HT-29 (cell line): Measurements from ENCODE around the gene MTHFD1L. TPM values are rescaled to one million over a fixed set of nuclear protein-coding genes. Genes with fewer than 3 reads are reported as not detected.
A peak's percentile ranks its signal among the peaks of the same experiment; 100 is the strongest.

Experiments
- DNase-seq: peaks from one replicate; pipeline ENCODE4 v3.0.0-alpha.2; 2015; ENCODE audit warnings: low spot score
- total RNA-seq: library from RNA; depleted of rRNA; stranded (reverse); fragments of >200 nt; shearing (Covaris generic); gene quantifications from 2 replicates; pipeline ENCODE4 v1.2.3, GENCODE V29; 2014

The MTHFD1L gene
- total RNA-seq, 1 experiment from 2014 or later, result 14.7 TPM

DNA sequence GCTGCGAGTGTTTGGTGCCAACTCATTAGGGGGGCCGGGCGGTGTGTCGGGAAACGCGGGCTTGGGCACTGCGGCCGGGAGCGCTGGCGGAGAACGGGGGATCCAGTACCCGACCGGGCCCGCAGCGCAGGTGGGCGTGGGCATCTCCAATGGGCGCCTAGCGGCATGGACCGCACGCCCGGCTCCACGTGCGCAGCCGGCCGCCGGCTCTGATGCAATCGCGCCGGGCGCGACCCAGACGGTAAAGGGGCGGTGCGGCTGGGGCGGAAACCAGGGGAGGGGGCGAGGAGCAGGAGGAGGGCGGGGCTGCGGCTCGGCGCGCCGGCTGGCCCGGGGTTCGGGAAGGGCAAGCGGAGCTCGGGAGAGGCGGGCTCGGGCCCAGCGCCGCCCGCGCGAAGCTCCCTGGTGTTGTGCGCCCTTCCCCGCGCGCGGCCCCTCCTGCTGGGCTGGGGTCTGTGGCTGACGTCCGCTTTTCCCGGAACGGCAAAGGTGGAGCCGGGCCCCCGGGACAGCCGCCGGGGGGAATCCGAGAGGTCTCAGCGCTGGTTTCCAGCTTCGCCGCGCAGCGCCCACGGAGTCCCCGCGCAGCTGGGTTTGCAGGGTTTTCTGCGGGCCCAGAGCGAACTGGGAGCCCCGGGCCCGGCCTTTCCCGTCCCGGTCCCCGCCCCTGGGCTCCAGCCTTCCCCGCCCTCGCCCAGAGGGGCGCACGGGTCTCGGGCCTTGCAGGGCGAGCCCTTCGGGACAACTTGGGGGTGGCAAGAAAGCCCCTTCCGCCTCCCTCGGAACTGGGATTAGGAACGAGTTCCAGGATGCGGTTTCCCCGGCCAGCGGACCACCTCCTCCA lies 867 bp downstream of the MTHFD1L start:
- peak; percentile 68 for DNase-seq

DNA sequence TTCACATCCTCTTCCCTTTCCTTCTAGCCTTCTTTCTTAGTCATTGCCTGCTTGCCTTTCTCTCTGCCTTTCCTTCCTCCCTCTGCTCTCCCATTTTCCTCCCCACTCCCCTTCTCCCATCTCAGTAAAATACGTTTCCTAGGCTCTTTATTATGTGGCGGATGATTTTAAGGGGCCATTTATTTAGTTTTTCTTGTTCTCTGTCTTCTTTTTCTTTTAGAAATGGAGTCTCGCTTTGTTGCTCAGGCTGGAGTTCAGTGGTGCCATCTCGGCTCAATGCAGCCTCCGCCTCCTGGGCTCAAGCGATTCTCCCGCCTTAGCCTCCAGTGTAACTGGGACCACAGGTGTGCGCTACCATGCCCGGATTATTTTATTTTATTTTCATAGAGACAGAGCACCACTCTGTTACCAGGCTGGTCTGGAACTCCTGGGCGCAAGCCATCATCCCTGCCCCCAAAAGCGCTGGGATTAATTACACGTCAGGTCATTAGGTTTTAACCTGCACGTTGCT lies 1.5 kb downstream of the MTHFD1L start:
- DNase-seq, result no peak

DNA sequence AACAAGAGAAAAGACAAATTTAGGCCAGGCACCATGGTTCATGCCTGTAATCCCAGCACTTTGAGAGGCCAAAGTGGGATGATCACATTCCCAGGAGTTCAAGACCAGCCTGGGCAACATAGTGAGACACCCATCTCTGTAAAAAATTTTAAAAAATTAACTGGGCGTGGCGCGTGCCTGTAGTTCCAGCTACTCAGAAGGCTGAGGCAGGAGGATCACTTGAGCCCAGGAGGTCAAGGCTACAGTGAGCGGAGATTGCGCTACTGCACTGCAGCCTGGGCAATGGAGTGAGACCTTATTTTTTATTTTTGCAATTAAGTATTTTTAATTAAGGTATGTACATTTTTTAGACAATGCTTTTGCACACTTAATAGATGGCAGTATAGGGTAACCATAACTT lies 3.3 kb downstream of the MTHFD1L start:
- no peak for DNase-seq

DNA sequence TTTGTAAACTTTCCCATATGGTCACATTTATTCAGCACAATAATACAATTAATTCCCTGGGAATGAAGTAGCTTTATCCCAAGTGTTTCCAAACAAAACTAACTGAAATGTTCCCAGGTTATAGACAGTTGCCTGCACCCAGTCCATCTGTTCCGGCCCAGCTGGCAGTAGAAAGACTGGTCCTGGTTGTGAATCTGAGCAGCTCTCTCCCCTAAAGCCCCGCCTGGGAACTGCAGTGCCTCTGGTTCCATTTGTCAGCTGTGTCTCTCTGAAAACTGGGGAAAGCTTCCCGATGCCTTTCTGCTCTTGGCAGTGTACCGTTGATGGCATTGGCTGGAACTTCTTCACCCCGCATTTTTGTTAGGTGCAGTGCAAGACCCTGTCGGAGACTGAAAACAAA lies 8.7 kb downstream of the MTHFD1L start:
- no peak for DNase-seq

DNA sequence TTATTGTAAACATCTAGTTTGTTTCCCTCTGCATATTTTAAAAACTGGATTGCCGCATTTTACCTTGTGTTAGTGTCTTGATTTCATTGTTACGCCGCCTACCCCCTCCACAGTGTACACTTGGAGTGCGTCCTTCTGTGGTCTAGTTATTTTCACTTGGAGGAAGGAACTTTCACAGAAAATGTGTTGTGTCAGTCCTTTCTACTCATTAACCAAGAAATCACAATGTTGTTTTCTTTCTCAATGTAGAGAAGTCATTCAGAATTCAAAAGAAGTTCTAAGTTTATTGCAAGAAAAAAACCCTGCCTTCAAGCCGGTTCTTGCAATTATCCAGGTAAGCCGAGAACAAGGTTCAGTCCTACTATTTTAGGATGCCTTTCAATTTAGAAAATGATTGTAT lies 10.3 kb downstream of the MTHFD1L start:
- DNase-seq, result no peak

DNA sequence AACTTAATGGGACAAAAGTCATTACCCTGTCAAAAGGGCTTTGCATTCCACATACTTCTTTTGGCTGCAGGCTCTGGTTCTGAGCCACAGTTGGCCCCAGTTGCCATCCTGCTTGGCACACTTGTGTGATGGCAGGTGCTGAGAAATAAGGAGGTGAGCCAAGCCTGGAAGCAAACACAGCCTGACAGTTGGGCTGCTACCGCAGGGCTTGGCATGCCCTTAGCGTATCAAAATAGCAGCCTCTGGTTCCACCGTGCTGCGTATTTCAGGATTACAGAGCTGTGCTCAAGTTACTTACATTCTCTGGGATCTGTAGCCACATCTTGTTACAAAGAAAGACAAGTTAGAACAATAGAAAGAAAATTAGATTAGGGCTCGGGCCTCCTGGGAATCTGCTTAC lies 11.1 kb downstream of the MTHFD1L start:
- DNase-seq, result no peak

DNA sequence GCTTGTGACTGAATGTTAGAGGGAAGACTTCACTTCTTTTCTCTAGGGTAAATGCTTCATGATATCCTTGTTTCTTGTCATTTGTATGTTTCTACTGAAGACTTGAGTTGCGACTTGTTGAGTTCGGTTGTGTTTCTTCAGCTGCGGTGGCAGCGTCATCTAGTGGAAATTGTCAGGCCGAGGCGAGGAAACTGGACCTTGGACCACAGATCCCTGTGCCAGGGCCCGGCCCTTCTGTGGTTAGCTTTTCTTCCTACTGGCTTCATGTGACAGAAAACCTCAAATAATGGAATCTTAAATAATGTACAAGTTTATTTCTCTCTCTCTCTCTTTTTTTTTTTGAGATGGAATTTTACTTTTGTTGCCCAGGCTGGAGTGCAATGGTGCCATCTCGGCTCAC lies 12.4 kb downstream of the MTHFD1L start:
- DNase-seq, result peak; percentile 54

DNA sequence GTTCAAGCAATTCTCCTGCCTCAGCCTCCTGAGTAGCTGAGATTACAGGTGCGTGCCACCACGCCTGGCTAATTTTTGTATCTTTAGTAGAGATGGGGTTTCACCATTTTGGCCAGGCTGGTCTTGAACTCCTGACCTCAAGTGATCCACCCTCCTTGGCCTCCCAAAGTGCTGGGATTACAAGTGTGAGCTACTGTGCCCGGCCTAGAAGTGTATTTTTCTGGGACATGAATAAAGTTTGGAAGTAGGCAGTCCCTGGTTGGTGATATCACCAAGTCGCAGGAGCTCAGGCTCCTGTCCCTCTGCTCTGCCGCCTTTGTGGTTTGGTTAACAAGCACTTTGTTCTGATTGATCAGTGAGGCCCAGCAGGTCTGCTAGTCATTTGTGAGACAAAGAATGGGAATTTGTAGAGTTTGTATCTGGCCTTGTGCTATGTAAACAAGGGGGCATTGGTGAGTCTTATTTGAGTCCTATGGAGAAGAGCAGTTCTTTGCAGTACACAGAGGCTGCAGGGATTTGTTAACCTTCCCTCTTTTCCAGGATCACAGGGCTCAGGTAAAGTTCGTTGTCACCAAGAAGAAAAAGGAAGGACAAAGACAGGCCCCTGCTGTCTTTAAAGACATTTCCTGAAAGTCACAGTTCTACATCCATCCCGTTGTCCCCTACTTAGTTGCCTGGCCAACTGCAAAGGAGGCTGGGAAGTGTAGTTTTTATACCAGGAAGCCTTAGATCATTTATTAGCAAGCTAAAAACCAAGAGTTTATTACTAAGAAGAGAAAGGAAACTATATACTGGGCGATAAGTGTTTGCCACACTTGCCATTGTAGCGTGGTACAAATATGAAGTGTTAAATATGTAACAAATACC lies 13.1 kb downstream of the MTHFD1L start:
- DNase-seq, result no peak

DNA sequence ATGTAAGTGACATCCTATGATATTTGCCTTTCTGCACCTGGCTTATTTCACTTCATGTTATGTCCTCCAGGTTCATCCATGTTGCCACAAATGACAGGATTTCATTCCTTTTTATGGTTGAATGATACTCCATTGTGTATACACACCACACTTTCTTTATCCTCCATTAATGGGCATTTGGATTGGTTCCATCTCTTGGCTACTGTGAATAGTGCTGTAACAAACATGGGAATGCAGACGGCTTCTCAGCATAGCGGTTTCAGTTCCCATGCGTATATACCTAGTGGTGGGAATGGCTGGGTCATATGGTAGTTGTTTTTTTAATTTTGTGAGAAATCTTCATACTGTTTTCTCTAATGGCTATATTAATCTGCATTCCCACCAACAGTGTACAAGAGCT lies 14.8 kb downstream of the MTHFD1L start:
- DNase-seq, result no peak

DNA sequence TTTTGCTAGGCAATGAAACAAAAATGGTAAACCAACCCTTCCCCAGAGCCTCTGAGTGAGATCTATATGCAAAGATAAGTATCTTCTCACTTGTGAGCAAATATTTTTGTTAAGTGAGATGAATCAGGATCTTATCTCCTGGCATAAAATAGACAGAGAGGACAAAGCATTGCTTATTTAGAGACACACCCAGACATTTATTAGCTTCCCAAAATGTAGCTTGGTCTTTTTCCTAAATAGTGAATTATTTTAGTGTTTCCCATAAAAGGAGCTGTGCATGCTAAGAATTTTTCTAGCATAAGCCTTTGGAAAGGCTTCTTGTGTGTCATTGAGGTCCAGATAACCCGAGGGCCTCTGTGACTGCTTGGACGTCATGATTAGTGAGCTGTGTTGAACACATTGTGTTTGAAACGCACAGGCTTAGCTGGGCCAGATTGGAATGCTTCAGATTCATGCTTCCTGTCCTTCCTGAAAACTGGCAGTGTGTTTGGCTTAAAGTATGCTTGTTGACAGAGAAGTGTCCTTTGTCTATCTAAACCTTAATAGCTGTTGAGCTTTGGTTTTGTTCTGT lies 16.5 kb downstream of the MTHFD1L start:
- no peak for DNase-seq

DNA sequence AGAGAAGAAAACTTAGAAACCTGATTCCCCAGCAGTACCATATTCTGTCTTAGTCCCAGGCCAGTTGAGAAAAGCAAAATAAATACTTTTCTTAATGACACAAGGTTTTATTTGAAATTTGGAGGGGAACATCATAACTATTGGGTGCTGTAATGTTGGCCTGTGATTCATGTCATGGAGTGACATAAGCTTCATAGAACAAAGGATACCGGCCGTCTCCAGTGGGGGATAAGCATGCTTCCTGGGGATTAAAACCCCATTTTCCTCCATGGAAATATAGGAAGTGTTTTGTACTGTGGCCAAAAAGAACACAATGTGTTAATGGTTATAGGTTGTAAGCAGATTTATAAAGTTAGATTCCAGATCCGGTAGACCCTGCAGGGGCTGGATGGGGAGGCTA lies 18.0 kb downstream of the MTHFD1L start:
- DNase-seq, result no peak

DNA sequence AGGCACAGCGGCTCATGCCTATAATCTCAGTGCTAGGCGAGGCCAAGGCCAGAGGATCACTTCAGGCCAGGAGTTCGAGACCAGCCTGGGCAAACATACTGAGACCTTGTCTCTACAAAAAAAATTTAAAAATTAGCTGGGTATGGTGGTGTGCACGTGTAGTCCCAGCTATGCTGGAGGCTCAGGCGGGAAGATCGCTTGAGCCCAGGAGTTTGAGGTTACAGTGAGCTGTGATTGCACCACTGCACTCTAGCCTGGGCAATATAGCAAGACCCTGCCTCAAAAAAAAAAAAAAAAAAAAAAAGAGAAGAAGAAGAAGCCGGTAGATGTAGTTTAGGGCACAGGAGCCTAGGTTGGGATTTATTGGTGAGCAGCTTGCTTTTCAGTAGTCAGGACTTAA lies 20.7 kb downstream of the MTHFD1L start:
- DNase-seq, result no peak

DNA sequence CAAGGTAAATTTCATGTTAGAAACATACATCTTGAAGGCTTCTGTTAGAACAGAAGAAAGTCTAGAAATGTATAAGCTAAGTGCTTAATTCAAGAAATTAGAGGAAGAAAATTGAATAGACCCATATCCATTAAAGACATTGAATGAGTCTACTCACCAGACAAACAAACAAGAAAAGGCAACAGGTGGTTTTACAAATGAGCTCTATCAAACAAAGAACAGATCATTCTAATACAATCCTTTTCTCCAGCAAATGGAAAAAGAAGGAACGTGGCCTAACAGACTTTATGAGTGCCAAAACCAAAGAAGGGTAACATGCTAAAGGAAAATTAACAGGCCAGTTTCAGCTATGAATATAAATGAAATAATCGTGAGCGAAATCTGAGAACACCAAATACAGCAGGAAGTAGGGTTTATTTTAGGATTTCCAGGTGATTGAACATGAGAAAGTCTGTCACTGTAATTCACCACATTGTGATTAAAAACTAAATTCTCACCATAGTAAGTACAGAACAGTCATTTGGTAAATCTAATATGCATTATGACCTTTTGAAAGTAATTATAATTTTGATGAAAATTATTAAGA lies 22.6 kb downstream of the MTHFD1L start:
- no peak for DNase-seq

DNA sequence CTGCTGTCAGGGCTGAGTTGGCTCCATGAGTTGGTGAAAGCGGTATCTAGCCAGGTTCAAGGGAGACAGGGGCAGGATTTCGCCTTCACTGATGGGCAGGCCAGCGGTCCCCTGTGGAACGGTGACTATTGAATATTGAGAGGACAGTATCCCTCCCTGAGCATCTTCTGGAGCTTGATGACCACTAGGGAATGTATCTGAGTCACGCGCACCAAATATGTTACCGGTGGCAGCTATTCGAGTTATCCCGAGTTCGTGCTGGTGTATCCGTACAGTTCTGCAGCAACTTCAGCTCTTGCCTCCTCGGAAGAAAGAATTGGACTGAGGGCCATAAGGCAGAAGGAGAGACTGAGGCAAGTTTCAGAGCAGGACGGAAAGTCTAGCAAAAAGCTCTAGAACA lies 24.8 kb downstream of the MTHFD1L start:
- DNase-seq, result no peak

DNA sequence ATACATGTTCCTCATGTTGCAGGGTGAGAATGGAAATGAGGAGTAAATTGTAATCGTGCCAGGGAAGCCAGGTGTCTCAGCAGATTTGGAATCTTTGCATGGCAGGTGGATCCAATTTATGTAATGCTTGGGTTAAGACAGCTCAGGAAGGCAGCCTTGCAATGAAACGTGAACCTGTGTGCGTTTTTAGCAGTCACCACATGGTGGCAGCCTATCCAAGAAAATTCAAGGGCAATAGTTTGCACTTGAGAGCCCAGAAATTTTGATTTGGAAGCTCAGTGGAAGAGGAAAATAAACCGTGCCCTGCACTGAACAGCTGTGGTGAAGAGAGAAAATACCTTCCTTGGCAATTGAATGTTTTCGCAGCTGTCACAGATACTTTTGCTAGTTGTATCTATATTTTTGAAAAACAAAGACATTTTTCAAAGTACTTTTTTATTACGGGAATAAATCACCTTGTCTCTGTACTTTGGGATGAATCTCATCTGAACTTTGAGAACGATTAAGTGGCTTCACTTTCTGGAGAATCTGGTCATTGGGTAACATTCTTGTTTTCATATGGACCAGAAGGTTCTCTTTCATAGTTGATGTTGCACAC lies 26.5 kb downstream of the MTHFD1L start:
- peak; percentile 83 for DNase-seq

DNA sequence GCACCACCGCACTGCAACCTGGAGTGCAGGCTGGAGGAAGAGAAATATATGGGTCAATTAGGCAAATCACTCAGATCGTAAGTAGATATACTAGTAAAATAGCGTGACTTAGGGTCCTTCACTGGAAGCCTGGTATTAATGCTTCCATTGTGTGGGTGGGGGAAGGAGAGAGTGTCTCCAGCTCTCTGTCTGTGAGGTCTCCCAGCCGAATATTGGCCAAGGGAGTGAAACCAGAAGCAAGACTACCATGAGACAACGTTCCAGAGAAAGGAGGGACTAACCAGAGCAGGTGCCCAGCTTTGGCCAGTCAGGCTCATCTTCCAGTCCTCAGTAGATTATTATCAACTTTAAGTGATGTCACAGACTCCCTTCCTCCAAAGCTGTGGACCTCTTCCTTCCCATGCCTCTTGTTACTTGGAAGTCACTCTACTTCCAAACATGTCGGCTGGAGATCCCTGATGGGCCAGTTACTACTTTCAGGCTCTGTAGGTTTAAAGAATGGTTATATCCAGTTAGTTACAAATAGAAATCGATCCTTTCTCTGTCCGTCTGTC lies 28.8 kb downstream of the MTHFD1L start:
- no peak for DNase-seq

DNA sequence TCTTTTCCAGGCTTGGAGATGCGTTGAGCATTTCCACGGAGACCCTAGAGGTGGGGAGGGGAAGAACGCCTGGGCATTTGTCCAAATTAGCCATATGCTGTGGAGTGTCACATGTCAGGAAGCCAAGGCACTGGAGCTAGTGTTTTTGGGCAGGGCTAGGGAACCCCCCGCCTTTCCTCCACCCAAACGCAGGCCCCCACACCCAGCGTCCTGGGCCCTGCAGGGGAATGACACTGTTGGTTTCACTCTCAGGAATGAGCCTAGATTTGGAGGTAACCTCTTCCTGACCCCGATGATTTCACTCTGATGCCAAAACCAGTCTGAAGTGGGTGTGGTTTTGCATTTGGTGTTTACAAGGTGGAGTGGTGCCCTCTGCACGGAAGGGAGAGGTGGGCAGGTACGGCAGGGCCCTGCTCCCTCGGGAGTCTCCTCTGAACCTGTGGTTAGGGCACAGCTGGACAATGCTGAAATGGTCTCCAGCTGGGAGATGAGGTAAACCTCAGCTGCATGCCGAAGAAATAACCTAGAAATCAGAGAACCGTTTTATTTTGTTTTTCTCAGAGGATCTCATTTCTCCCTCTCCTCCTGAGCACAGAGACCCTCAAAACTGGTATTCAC lies 29.5 kb downstream of the MTHFD1L start:
- peak; percentile 16 for DNase-seq

DNA sequence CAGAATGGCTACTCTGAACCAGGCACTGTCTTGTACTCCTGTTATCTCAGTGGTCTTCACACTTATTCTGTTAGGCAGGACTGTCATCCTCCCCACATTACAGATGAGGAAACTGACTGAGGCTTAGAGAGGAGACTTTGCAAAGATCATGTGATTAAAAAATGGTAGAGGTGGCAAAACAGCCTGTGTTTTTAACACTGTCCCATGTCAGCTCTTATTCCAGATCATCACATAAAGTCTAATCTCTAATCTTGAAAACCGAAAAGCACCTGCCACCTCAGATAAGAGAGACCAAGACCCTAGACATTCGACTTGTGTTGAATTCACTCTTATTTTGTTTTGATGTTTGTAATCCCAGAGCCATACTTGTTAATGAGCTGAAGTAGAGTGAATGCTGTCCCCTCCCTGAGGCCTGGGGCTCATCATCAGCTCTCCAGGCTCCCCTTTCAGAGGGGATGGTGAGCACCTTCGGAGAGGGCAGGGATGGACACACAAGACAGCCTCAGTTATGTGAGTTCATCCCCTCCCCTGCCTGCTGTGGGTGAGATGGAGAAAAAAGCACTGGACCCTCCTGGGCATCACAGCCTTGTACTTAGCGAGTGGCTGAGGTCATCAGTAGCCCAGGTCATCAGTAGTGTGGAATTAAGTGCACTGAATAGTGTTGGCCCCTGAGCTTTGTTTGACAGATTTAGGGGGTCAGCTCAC lies 30.6 kb downstream of the MTHFD1L start:
- no peak for DNase-seq

DNA sequence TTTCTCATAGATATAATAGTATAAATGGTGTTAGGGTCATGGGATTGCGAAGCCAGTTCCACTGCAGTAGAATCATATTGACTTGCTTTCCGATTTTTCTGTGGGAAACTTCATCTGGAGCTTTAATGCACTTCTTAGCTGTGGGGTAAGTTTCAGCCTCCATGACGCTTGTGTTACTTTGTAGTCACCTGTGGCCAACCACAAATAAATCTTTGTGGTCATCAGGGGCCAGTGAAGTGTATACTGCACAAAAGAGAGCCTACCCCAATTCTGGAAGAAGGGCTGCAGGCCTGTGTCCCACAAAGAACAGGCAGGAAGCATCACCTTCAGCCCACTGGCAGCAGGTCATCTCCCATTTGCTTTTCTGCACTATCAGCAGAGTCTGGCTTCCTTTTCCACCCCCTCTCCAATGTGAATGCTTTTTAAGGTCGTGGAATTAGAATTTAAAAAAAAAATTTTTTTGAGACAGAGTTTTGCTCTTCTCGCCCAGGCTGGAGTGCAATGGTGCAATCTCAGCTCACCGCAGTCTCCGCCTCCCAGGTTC lies 32.0 kb downstream of the MTHFD1L start:
- no peak for DNase-seq
